Endothelial cell of umbilical vein (primary cell): ENCODE data around the gene HDAC4. TPM values are rescaled to one million over a fixed set of nuclear protein-coding genes. Genes with fewer than 3 reads are reported as not detected.

Experiments used
- BruUV-seq: library from RNA; stranded (reverse); fragments of 400-500 nt; replicated peaks from 2 replicates; lab custom pipeline; 2021; lab: Mats Ljungman, UMichigan
- CTCF ChIA-PET: fragments of 300-600, 350-600 bp; sonication (Branson Sonifier 250); formaldehyde crosslinking; loops from one replicate; lab custom pipeline; 2021; ENCODE audit warnings: antibody characterized with exemption, inconsistent platforms; lab: Charles Lee
- POLR2A ChIA-PET: fragments of 300-600, 350-600 bp; sonication (Branson Sonifier 250); formaldehyde crosslinking; loops from one replicate; lab custom pipeline; 2021; ENCODE audit warnings: antibody characterized with exemption, inconsistent platforms; lab: Charles Lee
- DNase-seq: peaks from one replicate; pipeline ENCODE4 v3.0.0-alpha.2; 2011; ENCODE audit warnings: low read depth, low spot score
- FAIRE-seq: peaks from 2 replicates; lab custom pipeline; 2011; peaks lifted over from hg19 to GRCh38; lab: Jason Lieb, UNC
- H2AFZ ChIP-seq: 2 replicates; pipeline ENCODE4 v1.6.0; 2012; ENCODE audit warnings: low read depth, low read length, control low read depth, inconsistent platforms
- H3K27ac ChIP-seq: 2 replicates; pipeline ENCODE4 v1.5.1; 2011; ENCODE audit warnings: low read depth, mild to moderate bottlenecking, control low read depth, low read length, moderate library complexity; ENCODE audit not compliant: insufficient read depth
- H3K27me3 ChIP-seq, 2 experiments: 2 replicates each; pipeline versions ENCODE4 v1.6.0 to v1.6.1; 2011; ENCODE audit warnings: low read length in 2 of 2, mixed read lengths in 1 of 2; ENCODE audit not compliant: control insufficient read depth in 2 of 2, insufficient read depth in 2 of 2
- H3K36me3 ChIP-seq, 2 experiments: 2 replicates in 1 of 2; 3 replicates in 1 of 2; pipeline ENCODE4 v1.5.1; 2011; ENCODE audit warnings: low read length in 2 of 2, mild to moderate bottlenecking in 1 of 2, moderate library complexity in 1 of 2; ENCODE audit not compliant: control insufficient read depth in 2 of 2, insufficient read depth in 2 of 2; ENCODE audit errors: extremely low read depth in 1 of 2
- H3K4me1 ChIP-seq: 3 replicates; pipeline ENCODE4 v1.5.1; 2011; ENCODE audit warnings: mild to moderate bottlenecking, low read length; ENCODE audit not compliant: control insufficient read depth, insufficient read depth; ENCODE audit errors: extremely low read depth
- H3K4me2 ChIP-seq: 2 replicates; pipeline ENCODE4 v1.6.1; 2011; ENCODE audit warnings: low read length, control low read depth, mixed read lengths; ENCODE audit not compliant: insufficient read depth
- H3K4me3 ChIP-seq, 3 experiments: fragments of 200-600 bp in 1 of 3; sonication (generic), shearing (Covaris generic) in 1 of 3; replicated peaks in 1 of 3; 2 replicates each; pipeline ENCODE4 v1.5.1; 2011 to 2016; ENCODE audit warnings: control low read depth in 3 of 3, low read length in 3 of 3, mild to moderate bottlenecking in 2 of 3, inconsistent platforms in 1 of 3, low read depth in 1 of 3, moderate library complexity in 1 of 3; ENCODE audit not compliant: insufficient read depth in 1 of 3
- H3K79me2 ChIP-seq: 2 replicates; pipeline ENCODE4 v1.6.0; 2012; ENCODE audit warnings: low read length, inconsistent platforms; ENCODE audit not compliant: control insufficient read depth, insufficient read depth
- H3K9ac ChIP-seq: replicated peaks from 2 replicates; pipeline ENCODE3; 2011; ENCODE audit warnings: low read length, control low read depth; ENCODE audit not compliant: insufficient read depth; ENCODE audit errors: extremely low read depth
- H3K9me1 ChIP-seq: replicated peaks from 3 replicates; pipeline ENCODE4 v1.6.0; 2011; ENCODE audit warnings: mild to moderate bottlenecking, low read length; ENCODE audit not compliant: control insufficient read depth, insufficient read depth; ENCODE audit errors: extremely low read depth
- H3K9me3 ChIP-seq: replicated peaks from 2 replicates; pipeline ENCODE4 v1.5.1; 2012; ENCODE audit warnings: low read length, inconsistent platforms; ENCODE audit not compliant: control insufficient read depth, insufficient read depth
- H4K20me1 ChIP-seq: replicated peaks from 2 replicates; pipeline ENCODE3; 2011; ENCODE audit warnings: mild to moderate bottlenecking, low read length; ENCODE audit not compliant: control insufficient read depth, insufficient read depth; ENCODE audit errors: extremely low read depth
- EZH2 ChIP-seq: IDR thresholded peaks from 2 replicates; pipeline ENCODE4 v1.6.1; 2012; ENCODE audit warnings: borderline replicate concordance, low read depth, mild to moderate bottlenecking, moderate library complexity, low read length, inconsistent platforms; ENCODE audit not compliant: severe bottlenecking
- FOS ChIP-seq: IDR thresholded peaks from 2 replicates; pipeline ENCODE4 v1.6.1; 2011; ENCODE audit warnings: mild to moderate bottlenecking, low read length, moderate library complexity, borderline replicate concordance; ENCODE audit not compliant: insufficient read depth
- GATA2 ChIP-seq: IDR thresholded peaks from 2 replicates; pipeline ENCODE4 v1.7.0; 2011; ENCODE audit warnings: low read depth, mild to moderate bottlenecking, moderate library complexity, mixed read lengths, low read length; ENCODE audit not compliant: insufficient read length, insufficient read depth
- JUN ChIP-seq: IDR thresholded peaks from 2 replicates; pipeline ENCODE4 v1.6.1; 2011; ENCODE audit warnings: borderline replicate concordance, low read depth; ENCODE audit not compliant: insufficient read length, insufficient read depth
- MYC ChIP-seq: IDR thresholded peaks from one replicate; pipeline ENCODE4 v1.6.1; 2011; ENCODE audit warnings: mild to moderate bottlenecking, low read depth, low read length
- POLR2A ChIP-seq: IDR thresholded peaks from 2 replicates; pipeline ENCODE4 v1.6.1; 2012; ENCODE audit warnings: low read depth, mild to moderate bottlenecking, control low read depth, low read length
- POLR2AphosphoS5 ChIP-seq: IDR thresholded peaks from 2 replicates; pipeline ENCODE4 v1.6.1; 2012; ENCODE audit warnings: low read depth, mild to moderate bottlenecking, control low read depth, low read length, moderate library complexity; ENCODE audit not compliant: insufficient read depth
- dilution Hi-C: fragments of 300-500 bp; cut with MboI; formaldehyde crosslinking; loops from one replicate; pipeline ENCODE4 v1.15.0; 2019; ENCODE audit warnings: low sequenced_read_pairs; ENCODE audit not compliant: extremely low pct_ligation_motif_present
- intact Hi-C: fragments of 100-400 bp; cut with micrococcal nuclease; formaldehyde crosslinking; loops from one replicate; pipeline ENCODE4 v1.10.0; 2022
- polyA plus RNA-seq, 4 experiments: library from polyadenylated mRNA; depleted of rRNA in 3 of 4; stranded (reverse) in 3 of 4; unstranded in 1 of 4; fragments of >200 nt; gene quantifications; 2 replicates each; pipeline versions ENCODE4 v1.2.1 to v1.2.3, GENCODE V29; 2011 to 2012; ENCODE audit warnings: missing spikeins in 1 of 4
- total RNA-seq: library from RNA; stranded (reverse); gene quantifications from 2 replicates; pipeline ENCODE4 v1.2.3, GENCODE V29; 2021
- TF ChIP-seq, protein P1 (sequence below), 2 donors: IDR thresholded peaks; 1 replicate in 1 of 2; 2 replicates in 1 of 2; pipeline ENCODE4 v1.5.1; 2011; ENCODE audit warnings: low read length in 2 of 2, mild to moderate bottlenecking in 2 of 2, moderate library complexity in 2 of 2, control low read depth in 1 of 2, inconsistent platforms in 1 of 2, low read depth in 1 of 2; ENCODE audit not compliant: insufficient read depth in 1 of 2; ENCODE audit errors: extremely low read depth in 1 of 2
- TF ChIP-seq, protein P2 (sequence below): IDR thresholded peaks from 2 replicates; pipeline ENCODE4 v1.6.1; 2011; ENCODE audit not compliant: insufficient read depth, insufficient read length

Gene HDAC4
- total and polyA plus RNA-seq, 2 donors (not counting 3 experiments of a cell fraction or from before 2014, with no cell fraction given): 13.4 to 33.0 TPM

DNA sequence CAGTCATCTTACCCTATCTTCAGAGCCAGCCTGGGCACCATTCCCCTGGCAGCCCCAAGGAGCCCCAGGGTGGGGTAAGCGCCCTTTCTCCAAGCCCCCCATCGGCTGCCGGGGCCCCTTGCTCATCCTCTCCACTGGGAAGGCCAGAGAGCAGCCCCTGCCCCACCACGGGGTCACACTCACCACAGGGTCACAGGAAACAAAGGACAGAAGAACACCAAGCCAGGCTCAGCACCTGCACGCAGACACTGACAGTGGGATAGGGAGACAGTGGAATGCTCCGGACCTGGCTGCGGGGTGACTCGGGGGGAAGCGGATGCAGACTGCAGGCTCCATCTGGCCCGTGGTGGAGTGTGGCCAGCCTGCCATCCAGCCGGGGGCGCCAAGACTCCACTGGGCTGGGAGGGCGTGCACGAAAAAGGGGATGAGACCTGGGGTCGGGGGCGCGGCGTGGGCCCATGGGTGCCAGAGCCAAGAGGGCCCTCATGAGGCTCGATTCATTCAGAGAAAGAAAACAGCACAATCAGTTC is 21.1 kb downstream of the HDAC4 start:
- Histone ChIP-seq H2AFZ (no peak overlapping the region), H4K20me1 (no peaks in the 10 kb centered on the region), H3K4me3 (no peak overlapping the region), H3K4me1 (peaks cover 15% of the 10 kb centered on the region), H3K4me2 (no peak overlapping the region), H3K9ac (no peak overlapping the region), H3K9me3 (no peaks in the 10 kb centered on the region), H3K27ac (no peak overlapping the region), H3K36me3 (peaks cover 0 to 2% of the 10 kb centered on the region in 2 experiments), H3K9me1 (no peaks in the 10 kb centered on the region), H3K27me3 (no peaks in the 10 kb centered on the region), H3K79me2 (no peaks in the 10 kb centered on the region)
- ChIA-PET POLR2A (interaction anchor here (0.8 kb wide), 1 partner anchor 21 kb away, joined by 4 read pairs; the partner anchor contains the start of gene HDAC4), CTCF (interaction anchor here (1.3 to 1.9 kb wide), 3 partner anchors 21 to 682 kb away, joined by 3 to 14 read pairs (median 6); partner anchors contain the start of gene HDAC4)
- no peak for TF ChIP-seq EZH2
- TF ChIP-seq POLR2A: no peak
- TF ChIP-seq, protein P1, sequence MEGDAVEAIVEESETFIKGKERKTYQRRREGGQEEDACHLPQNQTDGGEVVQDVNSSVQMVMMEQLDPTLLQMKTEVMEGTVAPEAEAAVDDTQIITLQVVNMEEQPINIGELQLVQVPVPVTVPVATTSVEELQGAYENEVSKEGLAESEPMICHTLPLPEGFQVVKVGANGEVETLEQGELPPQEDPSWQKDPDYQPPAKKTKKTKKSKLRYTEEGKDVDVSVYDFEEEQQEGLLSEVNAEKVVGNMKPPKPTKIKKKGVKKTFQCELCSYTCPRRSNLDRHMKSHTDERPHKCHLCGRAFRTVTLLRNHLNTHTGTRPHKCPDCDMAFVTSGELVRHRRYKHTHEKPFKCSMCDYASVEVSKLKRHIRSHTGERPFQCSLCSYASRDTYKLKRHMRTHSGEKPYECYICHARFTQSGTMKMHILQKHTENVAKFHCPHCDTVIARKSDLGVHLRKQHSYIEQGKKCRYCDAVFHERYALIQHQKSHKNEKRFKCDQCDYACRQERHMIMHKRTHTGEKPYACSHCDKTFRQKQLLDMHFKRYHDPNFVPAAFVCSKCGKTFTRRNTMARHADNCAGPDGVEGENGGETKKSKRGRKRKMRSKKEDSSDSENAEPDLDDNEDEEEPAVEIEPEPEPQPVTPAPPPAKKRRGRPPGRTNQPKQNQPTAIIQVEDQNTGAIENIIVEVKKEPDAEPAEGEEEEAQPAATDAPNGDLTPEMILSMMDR (IDR thresholded peaks at IDR 0.05; ENCODE audit: extremely low read depth in 1 of 2, insufficient read depth in 1 of 2, low read depth in 1 of 2, low read length in 2 of 2): no peak
- TF ChIP-seq JUN: no peak
- TF ChIP-seq MYC: no peak
- TF ChIP-seq FOS: no peak
- no peak for TF ChIP-seq GATA2
- no peak for TF ChIP-seq POLR2AphosphoS5
- TF ChIP-seq, protein P2, sequence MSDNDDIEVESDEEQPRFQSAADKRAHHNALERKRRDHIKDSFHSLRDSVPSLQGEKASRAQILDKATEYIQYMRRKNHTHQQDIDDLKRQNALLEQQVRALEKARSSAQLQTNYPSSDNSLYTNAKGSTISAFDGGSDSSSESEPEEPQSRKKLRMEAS: no peak
- DNase-seq (no peak), FAIRE-seq (no peak)
- no TSS peak for BruUV-seq
- intact Hi-C loops (loop anchor here (5.0 to 10.0 kb wide), 2 partner anchors 112 to 1925 kb away; no protein-coding TSS in a partner anchor), dilution Hi-C loops (no loop called here)
